ENCODE results near the gene SPATA1. TPM values are rescaled to one million over a fixed set of nuclear protein-coding genes. Genes with fewer than 3 reads are reported as not detected.
"Not testable (repeated sequence)": the region's sequence is repeated elsewhere in the genome, so short reads cannot be mapped to it uniquely, and the experiment has no call there.

SPATA1 gene
- total RNA-seq, 1 donor from 2014 or later = 7.2 TPM

- DNase-seq (ENCODE audit: extremely low read depth, low read depth, low spot score) = not testable (repeated sequence)
These were observed 1.7 kb downstream of the SPATA1 start for GRCh38 chr1:84507887-84508286.

- no peak for DNase-seq (ENCODE audit: extremely low read depth, low read depth, low spot score)
These were observed 2.3 kb downstream of the SPATA1 start for GRCh38 chr1:84508510-84508909.

- DNase-seq (ENCODE audit: extremely low read depth, low read depth, low spot score) = no peak
These were observed 2.8 kb downstream of the SPATA1 start for GRCh38 chr1:84509029-84509428.

- no peak for DNase-seq (ENCODE audit: extremely low read depth, low read depth, low spot score)
These were observed 4.0 kb downstream of the SPATA1 start for GRCh38 chr1:84510165-84510564.

GRCh38 chr1:84510668-84511067 lies 4.5 kb downstream of the SPATA1 start:
- no peak for DNase-seq (ENCODE audit: extremely low read depth, low read depth, low spot score)

- no peak for DNase-seq (ENCODE audit: extremely low read depth, low read depth, low spot score)
These were observed 18.4 kb downstream of the SPATA1 start for GRCh38 chr1:84524590-84524989.

GRCh38 chr1:84525779-84526178 lies 19.6 kb downstream of the SPATA1 start:
- DNase-seq (ENCODE audit: extremely low read depth, low read depth, low spot score) = no peak

GRCh38 chr1:84538599-84538998 lies 32.4 kb downstream of the SPATA1 start:
- DNase-seq (ENCODE audit: extremely low read depth, low read depth, low spot score) = no peak

GRCh38 chr1:84539972-84540371 lies 33.8 kb downstream of the SPATA1 start:
- no peak for DNase-seq (ENCODE audit: extremely low read depth, low read depth, low spot score)

- no peak for DNase-seq (ENCODE audit: extremely low read depth, low read depth, low spot score)
These were observed 34.6 kb downstream of the SPATA1 start for GRCh38 chr1:84540759-84541158.

GRCh38 chr1:84541679-84542078 lies 35.5 kb downstream of the SPATA1 start:
- no peak for DNase-seq (ENCODE audit: extremely low read depth, low read depth, low spot score)

- DNase-seq (ENCODE audit: extremely low read depth, low read depth, low spot score) = no peak
These were observed 44.6 kb downstream of the SPATA1 start for GRCh38 chr1:84550826-84551225.

GRCh38 chr1:84569216-84569615 lies 63.0 kb downstream of the SPATA1 start:
- no peak for DNase-seq (ENCODE audit: extremely low read depth, low read depth, low spot score)

- no peak for DNase-seq (ENCODE audit: extremely low read depth, low read depth, low spot score)
These were observed 64.4 kb downstream of the SPATA1 start for GRCh38 chr1:84570436-84571149.

GRCh38 chr1:84571150-84571535 lies 65.0 kb downstream of the SPATA1 start:
- no peak for DNase-seq (ENCODE audit: extremely low read depth, low read depth, low spot score)

GRCh38 chr1:84573481-84573966 lies 67.3 kb downstream of the SPATA1 start:
- no peak for DNase-seq (ENCODE audit: extremely low read depth, low read depth, low spot score)

GRCh38 chr1:84573967-84574842 lies 68.0 kb downstream of the SPATA1 start, which contains the start of gene CTBS:
Gene CTBS, minus strand, starts transcription at chr1:84574440. Its CDS starts 25 bp downstream, at chr1:84574415.
- peak; percentile 27 for DNase-seq (ENCODE audit: extremely low read depth, low read depth, low spot score)

- DNase-seq (ENCODE audit: extremely low read depth, low read depth, low spot score) = no peak
These were observed 68.8 kb downstream of the SPATA1 start for GRCh38 chr1:84574936-84575335.

GRCh38 chr1:84581648-84582047 lies 75.5 kb downstream of the SPATA1 start:
- no peak for DNase-seq (ENCODE audit: extremely low read depth, low read depth, low spot score)

- no peak for DNase-seq (ENCODE audit: extremely low read depth, low read depth, low spot score)
These were observed 76.8 kb downstream of the SPATA1 start for GRCh38 chr1:84582802-84583587.

- no peak for DNase-seq (ENCODE audit: extremely low read depth, low read depth, low spot score)
These were observed 77.5 kb downstream of the SPATA1 start for GRCh38 chr1:84583648-84584047.

Measured in glomerular endothelial cell (primary cell).